Panc1 (cell line): Measurements from ENCODE around the gene TRIM2. TPM values are rescaled to one million over a fixed set of nuclear protein-coding genes. Genes with fewer than 3 reads are reported as not detected.
A peak's percentile ranks its signal among the peaks of the same experiment; 100 is the strongest.

Experiments used
- ATAC-seq: fragments of 200-7000 bp; cut with Tn5 transposase; 2 replicates; pipeline ENCODE4 v1.9.1; 2020; ENCODE audit warnings: mild to moderate bottlenecking, moderate library complexity
- BruUV-seq: library from RNA; stranded (reverse); fragments of 400-500 nt; replicated peaks from 2 replicates; lab custom pipeline; 2021; lab: Mats Ljungman, UMichigan
- CTCF ChIA-PET: fragments of 300-600 bp; sonication (Branson Sonifier 250); formaldehyde crosslinking; loops from one replicate; lab custom pipeline; 2022; ENCODE audit warnings: antibody characterized with exemption; lab: Charles Lee
- POLR2A ChIA-PET: fragments of 300-600 bp; sonication (Branson Sonifier 250); formaldehyde crosslinking; loops from one replicate; lab custom pipeline; 2022; ENCODE audit warnings: antibody characterized with exemption; lab: Charles Lee
- DNase-seq: peaks from one replicate; pipeline ENCODE4 v3.0.0-alpha.2; 2010; ENCODE audit warnings: low read depth, low spot score
- H3K27ac ChIP-seq: 2 replicates; pipeline ENCODE4 v1.5.1; 2011; ENCODE audit warnings: mild to moderate bottlenecking, low read length, inconsistent platforms
- H3K27me3 ChIP-seq: fragments of 200-500 bp; sonication (Bioruptor generic); 2 replicates; pipeline ENCODE4 v1.6.0; 2014; ENCODE audit warnings: low read length, inconsistent platforms; ENCODE audit not compliant: control insufficient read depth, insufficient read depth
- H3K36me3 ChIP-seq: fragments of 200-500 bp; sonication (Bioruptor generic); 2 replicates; pipeline ENCODE4 v1.5.1; 2014; ENCODE audit warnings: inconsistent platforms, mild to moderate bottlenecking, low read length, moderate library complexity; ENCODE audit not compliant: control insufficient read depth, insufficient read depth
- H3K4me1 ChIP-seq: 2 replicates; pipeline ENCODE4 v1.5.1; 2011; ENCODE audit warnings: inconsistent platforms, mild to moderate bottlenecking, low read length, moderate library complexity; ENCODE audit not compliant: control insufficient read depth, insufficient read depth
- H3K4me3 ChIP-seq, 2 experiments: 2 replicates each; pipeline ENCODE4 v1.5.1; 2011 to 2012; ENCODE audit warnings: low read depth in 2 of 2, low read length in 2 of 2, mild to moderate bottlenecking in 2 of 2, inconsistent platforms in 1 of 2, moderate library complexity in 1 of 2
- H3K9me3 ChIP-seq: fragments of 200-500 bp; sonication (Bioruptor generic); 2 replicates; pipeline ENCODE4 v1.5.1; 2014; ENCODE audit warnings: low read depth, mild to moderate bottlenecking, inconsistent platforms, low read length, moderate library complexity; ENCODE audit not compliant: control insufficient read depth, insufficient read depth
- CTCF ChIP-seq: fragments of 450-650 bp; IDR thresholded peaks from 2 replicates; pipeline ENCODE4 v1.5.1; 2017; ENCODE audit warnings: mild to moderate bottlenecking
- POLR2AphosphoS5 ChIP-seq: IDR thresholded peaks from 2 replicates; pipeline ENCODE4 v1.6.1; 2012; ENCODE audit warnings: mild to moderate bottlenecking, low read depth, low read length, moderate library complexity
- REST ChIP-seq, 2 experiments: IDR thresholded peaks; 2 replicates each; pipeline ENCODE4 v1.6.1; 2011 to 2012; ENCODE audit warnings: low read depth in 2 of 2, control low read depth in 1 of 2, low read length in 1 of 2, mild to moderate bottlenecking in 1 of 2, moderate library complexity in 1 of 2; ENCODE audit not compliant: insufficient read depth in 1 of 2
- SIN3A ChIP-seq: IDR thresholded peaks from 2 replicates; pipeline ENCODE4 v1.6.1; 2012; ENCODE audit warnings: low read depth, mild to moderate bottlenecking, low read length, moderate library complexity, borderline replicate concordance; ENCODE audit not compliant: insufficient read depth
- TCF7L2 ChIP-seq: IDR thresholded peaks from 2 replicates; pipeline ENCODE4 v1.6.1; 2011; ENCODE audit warnings: mild to moderate bottlenecking, low read depth, low read length, inconsistent platforms
- in situ Hi-C: cut with HindIII; loops from 2 replicates; pipeline ENCODE4 v1.10.0; 2016; ENCODE audit warnings: low sequenced_read_pairs, low pct_unique_long_range_greater_than_20kb
- intact Hi-C: fragments of 100-400 bp; cut with micrococcal nuclease; formaldehyde crosslinking; loops from one replicate; pipeline ENCODE4 v1.10.0; 2022; ENCODE audit not compliant: unreplicated experiment
- total RNA-seq: library from RNA; stranded (reverse); gene quantifications from one replicate; pipeline ENCODE4 v1.2.1, GENCODE V29; 2021; ENCODE audit not compliant: unreplicated experiment

Gene TRIM2
- total RNA-seq, 1 experiment from 2014 or later, result 18.9 TPM

GRCh38 chr4:153318696-153319320, 114.6 kb downstream of the TRIM2 start:
- no peaks in the 10 kb centered on the region for H3K9me3 ChIP-seq
- no peaks in the 10 kb centered on the region for H3K27me3 ChIP-seq
- CTCF ChIA-PET, result interaction anchor here (0.6 kb wide), 1 partner anchor 545 kb away, joined by 4 read pairs; no protein-coding TSS in a partner anchor
- BruUV-seq, result no TSS peak
- intact Hi-C loops (loop anchor here (2.0 kb wide), 2 partner anchors 112 to 176 kb away; no protein-coding TSS in a partner anchor), in situ Hi-C loops (no loop called here)
- no peak overlapping the region for H3K4me3 ChIP-seq
- H3K4me1 ChIP-seq, result no peaks in the 10 kb centered on the region
- no peak overlapping the region for H3K27ac ChIP-seq
- ATAC-seq (peak; percentile 91), DNase-seq (no peak)
- TF ChIP-seq CTCF (peak; percentile 70; the same call in 1 of the 2 replicates), TCF7L2 (no peak)
- no peaks in the 10 kb centered on the region for H3K36me3 ChIP-seq
- POLR2A ChIA-PET, result no interaction called here

- CTCF ChIA-PET, result no interaction called here
- DNase-seq (no peak), ATAC-seq (no peak)
- in situ Hi-C loops, result no loop called here
- H3K27ac ChIP-seq, result no peak overlapping the region
- BruUV-seq, result no TSS peak
- no peaks in the 10 kb centered on the region for H3K36me3 ChIP-seq
- no peaks in the 10 kb centered on the region for H3K9me3 ChIP-seq
- H3K4me1 ChIP-seq, result no peaks in the 10 kb centered on the region
- intact Hi-C loops, result no loop called here
- no peak for TF ChIP-seq TCF7L2
- no peak for TF ChIP-seq CTCF
- no peak for TF ChIP-seq POLR2AphosphoS5
- TF ChIP-seq REST (IDR thresholded peaks at IDR 0.05; ENCODE audit: insufficient read depth in 1 of 2, low read depth in 2 of 2, low read length in 1 of 2), result no peak
- TF ChIP-seq SIN3A, result no peak
- no peaks in the 10 kb centered on the region for H3K27me3 ChIP-seq
- POLR2A ChIA-PET, result no interaction called here
- no peak overlapping the region for H3K4me3 ChIP-seq
Measured at GRCh38 chr4:153322791-153323190, 118.5 kb downstream of the TRIM2 start.
